HG02943 (cell line): ENCODE measurements around the gene UST.
A peak's percentile ranks its signal among the peaks of the same experiment; 100 is the strongest.
"Not testable (repeated sequence)": the region's sequence is repeated elsewhere in the genome, so short reads cannot be mapped to it uniquely, and the experiment has no call there.

Source experiments
- ATAC-seq: cut with Tn5 transposase; IDR thresholded peaks from one replicate; pipeline ENCODE4 v1.9.1; 2021; ENCODE audit warnings: mild to moderate bottlenecking, low read depth, moderate library complexity; ENCODE audit not compliant: unreplicated experiment

UST gene

DNA sequence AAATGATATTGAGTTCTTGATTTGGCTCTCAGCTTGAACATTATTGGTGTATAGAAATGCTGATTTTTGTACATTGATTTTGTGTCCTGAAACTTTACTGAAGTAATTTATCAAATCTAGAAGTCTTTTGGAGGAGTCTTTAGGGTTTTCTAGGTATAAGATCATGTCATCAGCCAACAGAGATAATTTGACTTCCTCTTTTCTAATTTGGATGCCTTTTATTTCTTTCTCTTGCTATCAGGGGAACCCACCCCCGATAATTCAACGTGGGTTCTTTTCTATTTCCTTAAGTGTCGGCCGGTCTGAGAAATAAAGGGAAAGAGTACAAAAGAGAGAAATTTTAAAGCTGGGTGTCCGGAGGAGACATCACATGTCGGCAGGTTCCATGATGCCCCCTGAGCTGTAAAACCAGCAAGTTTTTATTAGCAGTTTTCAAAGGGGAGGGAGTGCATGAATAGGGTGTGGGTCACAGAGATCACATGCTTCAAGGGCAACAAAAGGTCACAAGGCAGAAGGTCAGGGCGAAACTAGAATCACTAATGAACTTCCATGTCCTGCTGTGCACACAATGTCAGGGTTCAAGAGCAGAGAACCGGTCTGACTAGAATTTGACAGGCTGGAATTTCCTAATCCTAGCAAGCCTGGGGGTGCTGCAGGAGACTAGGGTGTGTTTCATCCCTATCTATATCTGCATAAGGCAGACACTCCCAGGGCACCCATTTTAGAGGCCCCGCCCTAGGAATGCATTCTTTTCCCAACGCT is 17.6 kb downstream of the UST start:
- ATAC-seq, result not testable (repeated sequence)

DNA sequence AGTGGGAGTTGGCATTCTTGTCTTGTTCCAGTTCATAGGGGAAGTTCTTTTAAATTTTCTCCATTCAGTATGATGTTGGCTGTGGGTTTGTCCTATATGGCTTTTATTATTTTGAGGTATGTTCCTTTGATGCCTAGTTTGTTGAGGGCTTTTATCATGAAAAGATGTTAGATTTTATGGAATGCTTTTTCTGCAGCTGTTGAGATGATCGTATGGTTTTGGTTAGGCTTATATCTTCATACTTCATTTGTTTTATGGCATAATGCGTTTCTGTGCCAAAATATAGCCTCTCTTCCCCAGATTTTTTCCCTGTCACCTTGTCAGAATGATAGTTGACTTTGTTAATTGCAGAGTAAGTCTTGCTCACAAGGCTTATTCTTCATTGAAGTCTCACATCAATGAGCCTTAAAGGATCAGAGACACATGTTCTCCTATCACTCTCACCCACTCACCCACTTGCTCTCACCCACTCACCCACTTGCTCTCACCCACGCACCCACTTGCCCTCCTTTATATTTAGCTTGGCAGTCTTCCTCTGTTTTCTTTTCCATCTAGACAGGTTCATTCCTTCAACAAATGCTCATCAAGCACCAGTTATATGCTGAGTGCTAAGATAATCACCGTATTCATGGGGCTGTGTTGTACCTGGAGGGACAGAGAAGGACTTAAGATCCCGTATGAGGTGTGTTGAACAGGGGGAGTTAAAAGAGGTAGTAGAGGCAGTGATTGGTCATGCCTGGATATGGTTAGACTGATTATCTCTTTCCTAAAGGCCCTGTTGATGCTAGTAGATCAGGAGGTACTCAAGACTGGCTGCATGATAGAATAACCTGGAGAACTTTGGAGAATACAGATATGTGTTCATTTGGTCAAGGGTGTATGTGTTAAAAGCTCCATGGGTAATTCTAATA is 19.3 kb downstream of the UST start:
- no peak for ATAC-seq

- ATAC-seq, result no peak
Measured at GRCh38 chr6:148768646-148769270, 21.9 kb downstream of the UST start.

DNA sequence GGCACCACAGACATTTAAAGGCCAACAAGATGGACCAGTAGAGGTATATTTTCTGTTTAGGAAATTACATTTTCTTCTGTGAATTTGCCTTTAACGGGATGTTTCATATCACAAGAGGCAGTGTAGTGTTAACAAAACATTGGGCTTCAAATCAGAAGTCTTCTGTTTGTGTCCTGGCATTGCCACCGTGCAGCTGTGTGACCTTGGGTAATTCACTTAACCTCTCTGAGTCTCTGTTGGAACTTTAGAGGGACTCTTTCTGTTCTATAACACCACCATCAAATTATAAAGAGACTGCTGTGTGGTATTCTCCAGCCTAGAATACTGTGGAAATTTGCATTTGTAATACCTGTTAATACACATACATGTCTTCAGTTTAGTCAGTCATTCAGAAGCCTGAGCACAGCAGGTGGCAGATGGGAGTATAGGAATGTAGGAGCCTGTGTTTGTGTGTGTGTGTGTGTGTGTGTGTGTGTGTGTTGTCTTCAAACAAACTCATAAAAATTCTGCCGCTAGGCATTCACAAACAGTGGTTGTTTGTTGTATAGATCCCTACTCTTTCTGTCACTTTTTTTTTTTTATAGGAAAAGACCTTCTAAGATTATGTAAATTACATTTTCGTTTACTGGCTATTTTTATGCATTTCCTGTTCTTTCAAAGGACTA is 22.6 kb downstream of the UST start:
- ATAC-seq, result no peak

GRCh38 chr6:148770408-148771211 is 23.8 kb downstream of the UST start:
- ATAC-seq, result no peak

DNA sequence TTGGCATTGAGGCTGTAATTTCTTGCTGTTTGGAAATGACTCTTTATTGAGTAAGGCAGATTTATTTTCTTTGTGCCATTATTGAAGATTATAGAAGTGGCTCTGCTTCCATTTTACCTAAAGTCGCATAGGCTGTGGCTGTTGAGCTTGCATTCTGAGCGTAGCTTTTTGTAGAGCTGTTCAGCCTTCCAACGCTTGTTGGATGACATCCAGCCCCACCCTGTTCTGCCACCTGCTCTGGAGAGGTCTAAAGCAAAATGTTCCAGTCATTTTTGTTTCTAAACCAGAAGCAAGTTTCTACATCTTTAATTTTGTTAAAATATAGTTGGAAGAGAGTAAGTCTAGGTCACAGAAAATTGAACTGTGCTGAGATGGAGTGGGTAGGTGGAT is 24.4 kb downstream of the UST start:
- ATAC-seq, result no peak

- ATAC-seq, result no peak
Measured at GRCh38 chr6:148771896-148772554, 25.2 kb downstream of the UST start.

DNA sequence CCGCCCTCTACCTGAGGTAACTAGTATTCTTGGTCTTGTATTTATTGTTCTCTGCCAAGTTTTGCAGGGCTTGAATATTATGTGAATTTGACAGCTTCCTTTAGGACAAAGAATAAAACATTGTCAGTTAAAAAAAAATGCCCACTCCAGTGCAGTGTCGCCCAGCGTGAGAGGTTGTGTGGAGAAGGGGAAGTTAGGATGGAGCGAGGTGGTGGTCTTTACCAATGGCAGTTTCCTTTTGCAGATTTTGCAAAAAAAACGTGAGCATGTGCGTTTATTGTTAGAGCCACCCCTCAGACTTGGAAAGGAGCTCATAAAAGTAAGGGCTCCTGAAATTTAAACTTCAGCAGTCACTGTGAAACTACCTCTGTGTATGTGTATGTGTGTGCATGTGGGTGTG is 28.3 kb downstream of the UST start:
- no peak for ATAC-seq

DNA sequence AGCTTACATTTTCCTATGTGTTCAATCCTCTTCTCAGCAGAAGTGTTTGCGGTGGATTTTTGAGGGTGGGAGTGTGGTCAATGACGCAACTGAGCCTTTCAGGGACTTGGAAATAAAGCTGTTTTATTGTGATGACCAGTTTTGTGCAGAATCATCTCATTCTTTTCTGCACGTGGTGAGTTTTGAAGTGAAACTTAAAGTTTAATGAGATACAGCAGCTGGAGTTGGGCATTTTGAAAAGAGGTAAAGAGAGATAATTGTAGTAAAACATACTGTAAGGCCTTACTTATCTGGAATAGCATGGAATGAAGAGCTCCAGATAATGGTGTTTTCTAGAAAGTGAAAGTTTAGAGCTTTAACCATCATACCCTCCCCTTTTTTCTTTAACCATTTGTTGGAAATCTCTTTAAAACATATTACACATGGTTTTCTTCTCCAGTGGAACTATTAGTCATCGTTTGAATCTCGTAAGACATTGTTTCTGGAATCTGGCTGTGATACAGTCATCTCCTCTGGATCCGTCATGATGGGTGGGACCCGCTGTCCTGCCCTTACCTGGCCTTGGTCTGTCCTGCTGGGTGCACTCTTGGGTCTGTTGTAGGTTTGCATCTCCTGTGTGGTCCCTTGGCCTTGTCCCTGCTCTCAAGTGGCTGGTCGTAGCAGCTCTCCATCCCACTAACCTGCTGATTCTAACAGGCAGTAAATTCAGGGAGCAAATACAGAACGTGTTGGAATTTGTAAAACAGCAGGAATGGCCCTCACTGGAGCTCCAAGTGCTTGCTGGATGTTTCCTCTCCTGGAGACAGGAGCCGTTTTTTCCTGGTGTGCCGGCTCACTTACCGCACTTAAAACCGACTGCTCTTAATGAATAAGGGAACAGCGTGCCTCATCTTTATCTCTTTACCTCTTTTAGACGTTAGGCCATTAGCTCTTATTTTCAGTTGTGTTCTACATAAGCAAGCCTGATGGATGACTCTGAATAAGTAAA is 29.8 kb downstream of the UST start:
- ATAC-seq, result no peak

DNA sequence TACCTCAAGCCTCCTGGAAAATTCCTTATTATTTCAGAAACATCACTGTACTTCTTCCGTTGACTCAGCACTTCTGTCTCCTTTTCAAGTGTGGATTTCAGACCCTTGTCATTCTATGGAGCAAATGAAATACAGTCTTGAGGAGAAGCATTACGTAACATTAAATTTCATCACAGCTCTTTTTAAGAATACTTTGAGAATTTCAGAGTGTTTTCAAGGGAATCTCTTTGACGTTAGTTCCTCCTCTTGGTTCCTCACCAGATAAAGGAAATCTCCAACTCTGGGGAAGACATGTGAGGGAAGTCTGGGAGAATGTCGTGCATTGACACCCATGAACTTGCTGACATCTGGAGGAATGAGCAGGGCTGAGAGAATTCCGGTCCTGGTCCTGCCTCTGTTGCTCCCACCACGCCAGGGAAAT is 32.3 kb downstream of the UST start:
- no peak for ATAC-seq

DNA sequence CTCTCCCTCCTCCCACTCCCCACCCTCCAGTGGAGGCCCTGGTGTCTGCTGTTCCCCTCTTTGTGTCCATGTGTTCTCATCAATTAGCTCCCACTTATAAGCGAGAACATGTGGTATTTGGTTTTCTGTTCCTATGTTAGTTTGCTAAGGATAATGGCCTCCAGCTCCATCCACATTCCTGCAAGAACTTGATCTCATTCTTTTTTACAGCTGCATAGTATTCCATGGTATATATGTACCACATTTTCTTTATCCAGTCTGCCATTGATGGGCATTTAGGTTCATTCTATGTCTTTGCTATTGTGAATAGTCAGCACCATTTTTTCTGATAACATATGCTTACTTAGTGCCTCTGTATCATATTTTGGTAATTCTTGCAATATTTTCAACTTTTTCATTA is 33.6 kb downstream of the UST start:
- ATAC-seq, result not testable (repeated sequence)

DNA sequence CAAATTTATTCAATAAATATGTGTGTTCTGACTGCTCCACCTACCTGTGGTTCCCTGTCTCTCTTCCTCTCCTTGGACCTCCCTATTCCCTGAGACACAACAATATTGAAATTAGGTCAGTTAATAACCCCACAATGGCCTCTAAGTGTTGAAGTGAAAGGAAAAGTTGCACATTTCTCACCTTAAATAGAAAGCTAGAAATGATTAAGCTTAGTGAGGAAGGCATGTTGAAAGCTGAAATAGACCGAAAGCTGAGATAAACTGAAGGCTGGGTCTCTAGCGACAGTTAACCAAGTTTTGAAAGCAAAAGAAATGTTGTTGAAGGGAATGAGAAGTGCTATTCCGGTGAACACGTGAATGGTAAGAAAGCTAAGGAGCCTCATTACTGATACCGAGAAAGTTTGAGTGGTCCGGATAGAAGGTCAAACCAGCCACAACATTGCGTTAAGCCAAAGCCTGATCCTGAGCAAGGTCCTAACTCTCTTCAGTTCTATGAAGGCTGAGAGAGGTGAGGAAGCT is 34.1 kb downstream of the UST start:
- ATAC-seq, result peak; percentile 89

- no peak for ATAC-seq
Measured at GRCh38 chr6:148789948-148790347, 43.1 kb downstream of the UST start.

DNA sequence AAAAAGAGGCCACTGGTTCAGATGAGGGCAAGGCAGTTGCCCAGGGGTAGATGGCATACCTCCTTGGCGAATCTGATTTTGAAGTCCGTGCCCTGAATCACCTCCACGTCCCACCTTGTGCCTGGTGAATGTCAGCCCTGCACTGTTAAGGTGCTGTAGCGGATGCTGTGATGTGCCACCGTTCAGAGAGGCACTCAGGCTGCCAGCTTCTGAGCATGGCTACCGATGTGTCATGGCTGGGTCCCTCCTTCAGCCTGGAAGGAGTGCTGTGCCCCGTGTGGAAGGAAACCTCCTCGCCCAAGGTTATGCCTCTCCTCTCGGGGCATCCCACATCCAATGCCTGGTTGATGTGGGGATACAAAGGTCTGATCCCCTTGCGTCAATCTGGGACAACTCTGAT is 43.6 kb downstream of the UST start:
- no peak for ATAC-seq

GRCh38 chr6:148790817-148791216 is 44.0 kb downstream of the UST start:
- ATAC-seq, result no peak

DNA sequence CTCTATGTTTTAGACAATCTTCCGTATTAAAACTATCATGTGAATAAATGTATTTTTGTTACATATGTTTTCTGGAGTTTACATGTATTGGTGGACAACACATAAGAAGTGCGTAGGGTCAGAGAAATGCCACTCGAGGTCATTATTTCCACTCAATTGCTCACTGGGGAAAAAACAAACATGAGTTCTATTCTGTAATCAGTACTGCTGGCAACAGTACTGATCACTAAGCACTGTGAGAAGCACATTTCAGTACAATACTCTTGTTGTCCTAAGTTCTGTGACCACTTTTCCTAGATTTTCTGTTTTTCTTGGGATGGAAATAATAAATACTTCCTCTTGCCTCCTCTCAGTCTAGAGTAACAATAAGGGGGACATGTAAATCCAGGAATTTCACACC is 44.5 kb downstream of the UST start:
- ATAC-seq, result no peak

DNA sequence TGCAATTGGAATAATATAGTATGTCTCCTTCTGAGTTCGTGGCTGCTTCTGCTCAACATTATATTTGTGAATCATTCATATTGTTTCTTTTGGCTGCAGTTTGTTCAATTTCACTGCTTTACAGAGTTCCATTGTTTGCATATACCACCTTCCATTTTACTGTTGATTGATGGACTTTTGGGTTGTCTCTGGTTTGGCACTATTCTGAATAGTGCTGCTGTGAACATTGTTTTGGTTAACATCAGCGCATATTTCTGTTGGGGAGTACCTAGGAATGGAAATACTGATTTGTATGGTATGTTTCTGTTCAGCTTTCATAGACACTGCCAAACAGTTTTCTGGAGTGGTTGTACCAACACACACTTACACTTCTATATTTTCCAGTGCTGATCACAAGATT is 46.9 kb downstream of the UST start:
- no peak for ATAC-seq

GRCh38 chr6:148794797-148795196 is 48.0 kb downstream of the UST start:
- ATAC-seq, result no peak
